Muscle layer of duodenum (tissue), 2 donors: Measurements from ENCODE around the gene UROS.

ENCODE experiments used
- H3K27ac ChIP-seq: one replicate; pipeline ENCODE4 v1.7.0; 2013; ENCODE audit warnings: mild to moderate bottlenecking, low read length
- H3K27me3 ChIP-seq: one replicate; pipeline ENCODE4 v1.7.0; 2013; ENCODE audit warnings: low read depth, mild to moderate bottlenecking, control low read depth, low read length
- H3K36me3 ChIP-seq, 2 donors: one replicate each; pipeline ENCODE4 v1.7.0; 2013; ENCODE audit warnings: low read length in 2 of 2, control low read depth in 1 of 2, mild to moderate bottlenecking in 1 of 2; ENCODE audit not compliant: insufficient read depth in 2 of 2, control insufficient read depth in 1 of 2
- H3K4me1 ChIP-seq, 2 donors: one replicate each; pipeline ENCODE4 v1.7.0; 2013; ENCODE audit warnings: low read length in 2 of 2, mild to moderate bottlenecking in 2 of 2, control low read depth in 1 of 2, moderate library complexity in 1 of 2; ENCODE audit not compliant: insufficient read depth in 2 of 2, control insufficient read depth in 1 of 2
- H3K4me3 ChIP-seq, 2 donors: one replicate each; pipeline ENCODE4 v1.7.0; 2013; ENCODE audit warnings: low read length in 2 of 2, low read depth in 1 of 2, mild to moderate bottlenecking in 1 of 2
- H3K9me3 ChIP-seq, 2 donors: one replicate each; pipeline ENCODE4 v1.7.0; 2013; ENCODE audit warnings: low read length in 2 of 2, control low read depth in 1 of 2, mild to moderate bottlenecking in 1 of 2; ENCODE audit not compliant: control insufficient read depth in 1 of 2
- donor health status: healthy.

UROS gene

GRCh38 chr10:125773687-125774543 is 49.1 kb downstream of the UROS start:
- Histone ChIP-seq H3K27me3 (no peaks in the 10 kb centered on the region), H3K4me1 (peaks cover 1 to 7% of the 10 kb centered on the region in 2 donors), H3K27ac (no peak overlapping the region), H3K4me3 (peak overlapping the region in 1 of 2 donors; percentile 25), H3K9me3 (no peaks in the 10 kb centered on the region), H3K36me3 (no peaks in the 10 kb centered on the region)

GRCh38 chr10:125772864-125773180 is 50.2 kb downstream of the UROS start:
- no peaks in the 10 kb centered on the region for H3K27me3 ChIP-seq
- no peaks in the 10 kb centered on the region for H3K36me3 ChIP-seq
- H3K27ac ChIP-seq = no peak overlapping the region
- H3K4me3 ChIP-seq = no peak overlapping the region
- H3K9me3 ChIP-seq = no peaks in the 10 kb centered on the region
- H3K4me1 ChIP-seq = peaks cover 6 to 15% of the 10 kb centered on the region in 2 donors

GRCh38 chr10:125772112-125772863 is 50.8 kb downstream of the UROS start:
- no peaks in the 10 kb centered on the region for H3K9me3 ChIP-seq
- peaks cover 6 to 20% of the 10 kb centered on the region in 2 donors for H3K4me1 ChIP-seq
- H3K27me3 ChIP-seq = no peaks in the 10 kb centered on the region
- no peak overlapping the region for H3K4me3 ChIP-seq
- no peak overlapping the region for H3K27ac ChIP-seq
- no peaks in the 10 kb centered on the region for H3K36me3 ChIP-seq

- Histone ChIP-seq H3K4me3 (no peak overlapping the region), H3K27me3 (no peaks in the 10 kb centered on the region), H3K9me3 (no peaks in the 10 kb centered on the region), H3K4me1 (peaks cover 6 to 20% of the 10 kb centered on the region in 2 donors), H3K36me3 (no peaks in the 10 kb centered on the region), H3K27ac (no peak overlapping the region)
Observed at GRCh38 chr10:125770844-125771243, 52.2 kb downstream of the UROS start.

- no peak overlapping the region for H3K27ac ChIP-seq
- peaks cover 6 to 20% of the 10 kb centered on the region in 2 donors for H3K4me1 ChIP-seq
- H3K27me3 ChIP-seq = no peaks in the 10 kb centered on the region
- H3K9me3 ChIP-seq = no peaks in the 10 kb centered on the region
- peaks cover 9 to 12% of the 10 kb centered on the region in 2 donors for H3K36me3 ChIP-seq
- no peak overlapping the region for H3K4me3 ChIP-seq
Observed at GRCh38 chr10:125769175-125769574, 53.9 kb downstream of the UROS start.

- Histone ChIP-seq H3K36me3 (peaks cover 16 to 19% of the 10 kb centered on the region in 2 donors), H3K27ac (peak overlapping the region; percentile 66), H3K4me1 (peaks cover 6 to 20% of the 10 kb centered on the region in 2 donors), H3K9me3 (no peaks in the 10 kb centered on the region), H3K4me3 (no peak overlapping the region), H3K27me3 (no peaks in the 10 kb centered on the region)
Observed at GRCh38 chr10:125768219-125768855, 54.7 kb downstream of the UROS start.

GRCh38 chr10:125766511-125766910 is 56.5 kb downstream of the UROS start:
- H3K4me1 ChIP-seq = peaks cover 6 to 20% of the 10 kb centered on the region in 2 donors
- H3K27ac ChIP-seq = no peak overlapping the region
- peaks cover 27 to 34% of the 10 kb centered on the region in 2 donors for H3K36me3 ChIP-seq
- H3K4me3 ChIP-seq = no peak overlapping the region
- H3K9me3 ChIP-seq = no peaks in the 10 kb centered on the region
- no peaks in the 10 kb centered on the region for H3K27me3 ChIP-seq

GRCh38 chr10:125765835-125766234 is 57.2 kb downstream of the UROS start:
- Histone ChIP-seq H3K9me3 (no peaks in the 10 kb centered on the region), H3K27ac (no peak overlapping the region), H3K36me3 (peaks cover 32 to 34% of the 10 kb centered on the region in 2 donors), H3K4me1 (peaks cover 6 to 20% of the 10 kb centered on the region in 2 donors), H3K27me3 (no peaks in the 10 kb centered on the region), H3K4me3 (no peak overlapping the region)

- Histone ChIP-seq H3K4me3 (no peak overlapping the region), H3K9me3 (no peaks in the 10 kb centered on the region), H3K4me1 (peaks cover 0 to 7% of the 10 kb centered on the region in 2 donors), H3K27ac (no peak overlapping the region), H3K27me3 (no peaks in the 10 kb centered on the region), H3K36me3 (peaks cover 41 to 51% of the 10 kb centered on the region in 2 donors)
Observed at GRCh38 chr10:125762692-125763648, 60.1 kb downstream of the UROS start.

- Histone ChIP-seq H3K4me3 (no peak overlapping the region), H3K27me3 (no peaks in the 10 kb centered on the region), H3K27ac (no peak overlapping the region), H3K36me3 (peaks cover 46 to 61% of the 10 kb centered on the region in 2 donors), H3K9me3 (no peaks in the 10 kb centered on the region), H3K4me1 (no peaks in the 10 kb centered on the region)
Observed at GRCh38 chr10:125761961-125762360, 61.1 kb downstream of the UROS start.
